Mucosa of stomach (tissue), 1 donor: ENCODE results near the gene MT1M.
"Not testable (repeated sequence)": the region's sequence is repeated elsewhere in the genome, so short reads cannot be mapped to it uniquely, and the experiment has no call there.

Experiments used
- H3K27me3 ChIP-seq: one replicate; pipeline ENCODE4 v1.7.0; 2013; ENCODE audit warnings: mild to moderate bottlenecking, low read length; ENCODE audit not compliant: control insufficient read depth, insufficient read depth
- H3K36me3 ChIP-seq: one replicate; pipeline ENCODE4 v1.7.0; 2013; ENCODE audit warnings: low read length; ENCODE audit not compliant: control insufficient read depth, insufficient read depth
- H3K4me1 ChIP-seq: one replicate; pipeline ENCODE4 v1.7.0; 2013; ENCODE audit warnings: mild to moderate bottlenecking, low read length; ENCODE audit not compliant: control insufficient read depth, insufficient read depth
- H3K4me3 ChIP-seq: one replicate; pipeline ENCODE4 v1.7.0; 2013; ENCODE audit warnings: low read length
- H3K9ac ChIP-seq: one replicate; pipeline ENCODE4 v1.7.0; 2013; ENCODE audit warnings: mild to moderate bottlenecking, low read length, moderate library complexity
- H3K9me3 ChIP-seq: one replicate; pipeline ENCODE4 v1.7.0; 2013; ENCODE audit warnings: mild to moderate bottlenecking, low read length, moderate library complexity; ENCODE audit not compliant: control insufficient read depth
- donor health status: Pancreatic carcinoma.

MT1M gene

GRCh38 chr16:56665286-56666261, 33.1 kb downstream of the MT1M start:
- H3K4me3 ChIP-seq, H3K36me3 ChIP-seq, H3K9me3 ChIP-seq: not testable (repeated sequence)
- Histone ChIP-seq H3K4me1 (peaks cover 27% of the 10 kb centered on the region), H3K27me3 (peaks cover 44% of the 10 kb centered on the region), H3K9ac (peak overlapping the region; percentile 96)

DNA sequence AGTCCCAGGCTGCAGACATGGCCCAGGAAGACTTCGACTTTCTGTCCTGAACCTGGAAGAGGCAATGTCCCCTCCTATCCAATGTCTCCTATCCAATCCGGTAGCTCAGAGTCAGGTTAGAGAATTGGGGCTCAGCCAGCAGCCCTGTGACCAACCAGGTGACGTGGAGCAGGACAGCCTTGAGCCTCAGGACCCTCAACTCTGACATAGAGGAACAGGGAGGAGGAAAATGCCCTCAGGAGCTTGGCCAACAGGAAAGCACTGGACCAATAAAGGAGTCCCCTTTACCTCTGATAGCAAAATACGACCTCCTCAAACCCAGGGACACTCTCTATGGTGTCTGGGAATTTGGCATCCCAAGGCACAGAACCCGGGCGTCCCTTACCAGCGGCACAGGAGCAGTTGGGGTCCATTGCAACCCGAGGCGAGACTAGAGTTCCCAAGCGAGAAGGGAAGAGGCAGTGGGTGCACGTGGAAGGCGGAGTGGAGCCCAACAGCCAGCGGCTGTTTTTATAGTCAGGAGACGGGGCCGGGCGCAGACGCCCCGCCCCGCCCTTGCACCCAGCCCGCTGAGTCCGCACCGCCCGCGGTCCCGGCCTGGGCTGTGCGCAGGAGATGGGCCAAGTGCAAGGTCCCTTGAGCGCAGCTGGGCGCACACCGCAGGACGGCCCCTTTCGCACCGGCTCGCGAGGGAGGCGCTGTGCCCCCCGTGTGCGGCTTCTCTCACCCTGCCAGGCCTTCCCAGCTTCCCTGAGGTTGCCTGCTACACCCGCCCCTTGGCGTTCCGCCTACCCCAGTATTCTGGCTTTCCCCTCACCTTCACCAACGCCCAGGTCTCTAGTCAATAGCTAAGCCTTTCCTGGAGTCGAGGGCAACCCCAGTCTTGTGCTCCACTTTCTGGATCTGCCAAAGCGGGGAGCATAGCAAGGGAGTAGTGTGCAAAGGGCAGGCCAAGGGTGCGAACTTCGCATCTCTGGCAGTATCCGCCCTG, 35.4 kb downstream of the MT1M start, which contains the start of gene MT1G:
TSS of gene MT1G (minus strand) at position 485 of the 991 bp plus-strand sequence. CDS start at position 413, 72 bp downstream.
- H3K4me3 ChIP-seq, result peak within 1 kb of the TSS; percentile 69

GRCh38 chr16:56669005-56669839, 36.8 kb downstream of the MT1M start, which contains the start of gene MT1H:
Gene MT1H (plus strand): TSS chr16:56669814. CDS start chr16:56669885, 71 bp downstream.
- Histone ChIP-seq H3K27me3 (peaks cover 37% of the 10 kb centered on the region), H3K36me3 (no peaks in the 10 kb centered on the region), H3K9me3 (no peaks in the 10 kb centered on the region), H3K4me1 (peaks cover 27% of the 10 kb centered on the region), H3K4me3 (peak within 1 kb of the TSS; percentile 70), H3K9ac (peak within 1 kb of the TSS; percentile 20)

More for the DNA sequence above, 35.4 kb downstream of the MT1M start, which contains the start of gene MT1G:
- Histone ChIP-seq H3K9ac (peak within 1 kb of the TSS; percentile 96), H3K9me3 (no peaks in the 10 kb centered on the region), H3K27me3 (peaks cover 39% of the 10 kb centered on the region), H3K4me1 (peaks cover 27% of the 10 kb centered on the region), H3K36me3 (no peaks in the 10 kb centered on the region)

DNA sequence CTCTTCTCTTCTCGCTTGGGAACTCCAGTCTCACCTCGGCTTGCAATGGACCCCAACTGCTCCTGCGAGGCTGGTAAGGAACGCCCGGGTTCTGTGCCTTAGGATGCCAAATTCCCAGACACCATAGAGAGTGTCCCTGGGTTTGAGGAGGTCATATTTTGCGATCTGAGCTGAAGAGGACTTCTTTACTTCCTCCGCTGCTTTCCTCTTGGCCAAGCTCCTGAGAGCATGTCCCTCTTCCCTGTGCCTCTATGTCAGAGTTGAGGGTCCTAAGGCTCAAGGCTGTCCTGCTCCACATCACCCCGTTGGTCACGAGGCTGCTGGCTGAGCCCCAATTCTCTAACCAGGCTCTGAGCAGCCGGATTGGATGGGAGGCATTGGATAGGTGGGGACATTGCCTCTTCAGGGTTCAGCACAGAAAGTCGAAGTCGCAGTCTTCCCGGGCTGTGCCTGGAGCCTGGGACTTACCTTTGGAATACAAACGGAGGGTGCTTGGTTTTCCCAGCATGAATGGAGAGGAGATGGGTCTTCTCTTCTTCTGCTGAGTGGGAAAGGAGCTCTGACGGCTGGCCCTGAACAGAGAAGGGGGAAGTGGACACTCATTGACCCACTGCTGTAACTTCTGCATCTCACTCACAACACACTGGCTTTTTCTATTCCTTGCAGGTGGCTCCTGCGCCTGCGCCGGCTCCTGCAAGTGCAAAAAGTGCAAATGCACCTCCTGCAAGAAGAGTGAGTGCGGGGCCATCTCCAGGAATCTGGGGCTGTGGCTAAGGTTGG, 37.6 kb downstream of the MT1M start:
- H3K4me1 ChIP-seq, result peaks cover 27% of the 10 kb centered on the region
- peaks cover 37% of the 10 kb centered on the region for H3K27me3 ChIP-seq
- H3K36me3 ChIP-seq, result no peaks in the 10 kb centered on the region
- no peaks in the 10 kb centered on the region for H3K9me3 ChIP-seq
- H3K4me3 ChIP-seq, result peak overlapping the region; percentile 70
- peak overlapping the region; percentile 20 for H3K9ac ChIP-seq

GRCh38 chr16:56670620-56670934, 38.1 kb downstream of the MT1M start:
- Histone ChIP-seq H3K4me1 (peaks cover 27% of the 10 kb centered on the region), H3K9me3 (no peaks in the 10 kb centered on the region), H3K4me3 (no peak overlapping the region), H3K27me3 (peaks cover 37% of the 10 kb centered on the region), H3K36me3 (no peaks in the 10 kb centered on the region), H3K9ac (no peak overlapping the region)

DNA sequence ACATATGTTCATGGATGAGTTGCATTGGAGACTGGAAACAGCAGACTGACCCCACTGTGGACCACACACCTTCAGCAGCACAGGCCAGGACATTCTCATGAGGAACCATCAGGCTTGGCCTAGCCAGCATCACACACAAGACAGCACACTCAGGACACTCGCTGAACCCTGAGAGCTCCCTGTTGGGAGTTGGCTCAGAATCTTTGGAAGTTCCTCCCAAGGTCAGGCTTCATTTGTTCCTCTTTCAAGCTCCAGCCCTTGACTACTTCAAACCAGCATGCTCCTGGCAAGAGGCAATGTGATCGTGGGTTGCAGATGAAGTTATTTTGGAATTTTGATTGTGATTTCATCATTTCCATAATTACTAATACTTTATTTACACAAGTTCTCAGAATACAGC, 39.2 kb downstream of the MT1M start:
- H3K36me3 ChIP-seq, H3K4me3 ChIP-seq: not testable (repeated sequence)
- H3K27me3 ChIP-seq, result peaks cover 43% of the 10 kb centered on the region

DNA sequence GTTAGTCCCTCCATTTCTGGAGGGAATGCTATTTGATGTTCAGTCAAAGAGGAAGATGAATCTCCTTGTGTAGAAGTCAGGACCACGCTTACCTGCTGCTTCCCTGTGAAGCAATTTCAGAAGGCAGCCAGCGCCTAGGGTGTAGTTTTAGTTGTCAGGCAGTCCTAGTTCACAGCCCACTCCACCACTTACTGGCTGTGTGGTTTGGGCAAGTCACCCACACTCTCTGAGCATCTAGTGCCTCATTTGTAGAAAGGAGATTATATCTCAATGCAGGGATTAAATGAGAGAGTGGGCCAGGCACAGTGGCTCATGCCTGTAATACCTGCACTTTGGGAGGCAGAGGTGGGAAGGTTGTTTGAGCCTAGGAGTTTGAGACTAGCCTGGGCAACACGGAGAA, 39.7 kb downstream of the MT1M start:
- not testable (repeated sequence) for H3K36me3 ChIP-seq, H3K9me3 ChIP-seq, H3K9ac ChIP-seq, H3K4me3 ChIP-seq
- Histone ChIP-seq H3K27me3 (peaks cover 40% of the 10 kb centered on the region), H3K4me1 (peaks cover 27% of the 10 kb centered on the region)

More for the DNA sequence above, 39.2 kb downstream of the MT1M start:
- H3K9ac ChIP-seq, H3K9me3 ChIP-seq: not testable (repeated sequence)
- peaks cover 27% of the 10 kb centered on the region for H3K4me1 ChIP-seq

GRCh38 chr16:56672761-56673536, 40.5 kb downstream of the MT1M start:
- peaks cover 34% of the 10 kb centered on the region for H3K27me3 ChIP-seq
- H3K9ac ChIP-seq, result no peak overlapping the region
- no peak overlapping the region for H3K4me3 ChIP-seq
- no peaks in the 10 kb centered on the region for H3K36me3 ChIP-seq
- H3K9me3 ChIP-seq, result no peaks in the 10 kb centered on the region
- peaks cover 23% of the 10 kb centered on the region for H3K4me1 ChIP-seq

- Histone ChIP-seq H3K9ac (no peak overlapping the region), H3K27me3 (peaks cover 24% of the 10 kb centered on the region), H3K4me3 (no peak overlapping the region), H3K4me1 (peaks cover 13% of the 10 kb centered on the region), H3K9me3 (no peaks in the 10 kb centered on the region), H3K36me3 (no peaks in the 10 kb centered on the region)
Measured at GRCh38 chr16:56673921-56674320, 41.5 kb downstream of the MT1M start.

- not testable (repeated sequence) for H3K4me3 ChIP-seq, H3K9ac ChIP-seq, H3K4me1 ChIP-seq, H3K9me3 ChIP-seq, H3K36me3 ChIP-seq
- peaks cover 19% of the 10 kb centered on the region for H3K27me3 ChIP-seq
Measured at GRCh38 chr16:56674570-56674969, 42.1 kb downstream of the MT1M start.
